ENCODE results near the gene MYRF. TPM values are rescaled to one million over a fixed set of nuclear protein-coding genes. Genes with fewer than 3 reads are reported as not detected.
A peak's percentile ranks its signal among the peaks of the same experiment; 100 is the strongest.

The MYRF gene
- total and polyA plus RNA-seq, 9 of the 15 experiments (the other 6 are each of a cell fraction or from before 2014, with no cell fraction given), result 2.3 to 25.8 (median 7.1) TPM

DNA sequence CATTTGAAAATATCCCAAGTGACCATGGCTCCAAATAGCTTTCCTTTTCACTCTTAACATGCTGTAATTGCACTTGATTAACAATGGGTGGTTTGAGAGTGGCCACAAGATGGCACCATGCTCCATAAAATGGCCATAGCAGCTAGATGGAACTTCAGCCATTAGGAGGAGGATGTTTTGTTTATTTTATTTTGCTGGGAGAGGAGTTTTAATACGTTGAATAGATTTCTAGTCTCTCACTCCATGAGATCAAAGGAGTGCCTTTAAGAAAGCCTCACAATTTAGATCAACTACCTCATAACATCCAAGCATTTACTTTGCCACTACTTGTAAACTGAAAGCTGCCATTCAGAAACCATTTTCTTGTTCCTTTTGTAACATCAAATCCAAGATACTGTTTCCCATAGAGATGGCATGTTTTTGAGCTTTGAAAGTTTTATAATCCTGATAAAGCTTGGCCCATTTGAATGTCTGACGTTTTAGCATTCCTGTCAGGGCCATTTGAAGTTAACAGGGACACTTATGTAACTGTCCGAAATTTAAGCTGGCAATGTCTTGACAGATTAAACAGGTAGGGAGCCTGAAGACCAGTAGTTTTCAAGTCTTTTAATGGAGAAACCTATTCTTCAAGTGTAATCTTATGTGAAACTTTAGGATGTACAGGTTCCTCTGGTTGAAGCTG, 45.0 kb downstream of the MYRF start:
- peak in 2 of 4 experiments; percentile 64 to 88 for DNase-seq (ENCODE audit: extremely low read depth in 1 of 4, low spot score in 3 of 4)
- Histone ChIP-seq H3K4me1 (replicated peaks in 1 of 2; ENCODE audit: control insufficient read depth in 2 of 2, insufficient read depth in 2 of 2, low read length in 2 of 2) (peaks cover 41 to 58% of the 10 kb centered on the region in 2 experiments), H4K20me1 (replicated peaks; ENCODE audit: control insufficient read depth, insufficient read depth, low read length) (peaks cover 3% of the 10 kb centered on the region), H3K9me3 (replicated peaks; ENCODE audit: control insufficient read depth, insufficient read depth, low read depth, low read length) (no peaks in the 10 kb centered on the region), H3K79me2 (ENCODE audit: control insufficient read depth, insufficient read depth, low read length) (peaks cover 78% of the 10 kb centered on the region), H3K4me2 (ENCODE audit: insufficient read depth, low read length) (no peak overlapping the region), H3K27ac (ENCODE audit: extremely low read depth, low read depth, low read length) (peak overlapping the region; percentile 65), H3K9me1 (ENCODE audit: control insufficient read depth, insufficient read depth, low read length) (peaks cover 3% of the 10 kb centered on the region), H3K9ac (ENCODE audit: insufficient read depth in 1 of 2, low read depth in 2 of 2, low read length in 2 of 2) (peak overlapping the region in 1 of 2 experiments; percentile 39; a peak in 2 of 4 replicates), H3K36me3 (ENCODE audit: control insufficient read depth, insufficient read depth, low read length) (peaks cover 82% of the 10 kb centered on the region), H3K27me3 (ENCODE audit: control insufficient read depth in 2 of 2, insufficient read depth in 2 of 2, low read length in 2 of 2) (no peaks in the 10 kb centered on the region), H3K4me3 (no peak overlapping the region), H2AFZ (ENCODE audit: low read depth, low read length) (no peak overlapping the region)
- peak; percentile 43 for ATAC-seq
- no TSS peak for BruUV-seq (replicated peaks)
- ChIA-PET CTCF (ENCODE audit: low intra/inter-chr PET ratio) (interaction anchor here (0.6 to 2.0 kb wide), 10 partner anchors 20 to 581 kb away, joined by 3 to 10 read pairs (median 5); partner anchors contain the start of gene FADS3), POLR2A (interaction anchor here (0.6 to 4.2 kb wide), 27 partner anchors 9 to 508 kb away, joined by 3 to 48 read pairs (median 4); partner anchors contain the start of genes BEST1 and INCENP)
- FAIRE-seq, result peak; percentile 82
- 35% methylated on average over 3 of the region's 3 CpGs for WGBS (ENCODE audit: insufficient coverage, low coverage, missing lambda C conversion rate)
- in situ Hi-C loops (cut with MboI), result loop anchor here (5.0 kb wide), 1 partner anchor 155 kb away; the partner anchor contains the start of gene BEST1
- intact Hi-C loops (cut with micrococcal nuclease), result loop anchor here (2.0 kb wide), 5 partner anchors 73 to 311 kb away; partner anchors contain the start of gene FADS3
- TF ChIP-seq ZNF3 (CRISPR knock-in tag; IDR thresholded peaks at IDR 0.05) (0 out of 2 replicates have a peak, but pooled peaks have one; percentile 5), SMC3 (conservative IDR thresholded peaks at IDR 0.05; ENCODE audit: insufficient read depth, low read depth, low read length) (peak; percentile 81), MAFK (IDR thresholded peaks at IDR 0.05; ENCODE audit: low read length) (0 out of 2 replicates have a peak, but pooled peaks have one; percentile 5), SAFB2 (IDR thresholded peaks at IDR 0.05; ENCODE audit: borderline replicate concordance, low read depth, low read length, severe bottlenecking) (no peak), GATAD2B (IDR thresholded peaks at IDR 0.05; ENCODE audit: borderline replicate concordance) (no peak), GABPB2 (CRISPR knock-in tag; conservative IDR thresholded peaks at IDR 0.05) (no peak), YY1 (IDR thresholded peaks at IDR 0.05; ENCODE audit: borderline replicate concordance in 1 of 3, control insufficient read depth in 1 of 3, extremely low read depth in 1 of 3, insufficient read depth in 3 of 3, insufficient read length in 1 of 3, insufficient replicate concordance in 2 of 3, low read depth in 1 of 3, low read length in 2 of 3) (peak in 2 of 3 experiments; percentile 39 to 84), HIVEP1 (CRISPR knock-in tag; IDR thresholded peaks at IDR 0.05) (no peak), TBL1XR1 (IDR thresholded peaks at IDR 0.05; ENCODE audit: low read length in 2 of 2) (peak in 1 of 2 experiments; percentile 47; a peak in 1 of 4 replicates), SRSF1 (IDR thresholded peaks at IDR 0.05; ENCODE audit: low read depth, low read length) (no peak), ZNF324 (CRISPR knock-in tag; IDR thresholded peaks at IDR 0.05) (0 out of 2 replicates have a peak, but pooled peaks have one; percentile 23), ZNF253 (CRISPR knock-in tag; conservative IDR thresholded peaks at IDR 0.05) (no peak), LEF1 (IDR thresholded peaks at IDR 0.05) (peak; percentile 39; the same call in 1 of the 2 replicates), ZNF232 (CRISPR knock-in tag; IDR thresholded peaks at IDR 0.05) (no peak), JUND (IDR thresholded peaks at IDR 0.05; ENCODE audit: borderline replicate concordance, low read depth, low read length) (peak; percentile 22; the same call in 1 of the 2 replicates), JUND (tag; IDR thresholded peaks at IDR 0.05; ENCODE audit: borderline replicate concordance, low read depth, low read length) (peak; percentile 12; the same call in 1 of the 3 replicates), RAD21 (CRISPR knock-in tag; conservative IDR thresholded peaks at IDR 0.05 in 1 of 2, IDR thresholded peaks at IDR 0.05 in 1 of 2) (peak; percentile 87 to 92), SUPT5H (IDR thresholded peaks at IDR 0.05) (peak; percentile 12), POLR2G (IDR thresholded peaks at IDR 0.05; ENCODE audit: low read depth, low read length) (peak; percentile 43), POLR2A (conservative IDR thresholded peaks at IDR 0.05) (peak; percentile 59)
- TF ChIP-seq, protein P1, sequence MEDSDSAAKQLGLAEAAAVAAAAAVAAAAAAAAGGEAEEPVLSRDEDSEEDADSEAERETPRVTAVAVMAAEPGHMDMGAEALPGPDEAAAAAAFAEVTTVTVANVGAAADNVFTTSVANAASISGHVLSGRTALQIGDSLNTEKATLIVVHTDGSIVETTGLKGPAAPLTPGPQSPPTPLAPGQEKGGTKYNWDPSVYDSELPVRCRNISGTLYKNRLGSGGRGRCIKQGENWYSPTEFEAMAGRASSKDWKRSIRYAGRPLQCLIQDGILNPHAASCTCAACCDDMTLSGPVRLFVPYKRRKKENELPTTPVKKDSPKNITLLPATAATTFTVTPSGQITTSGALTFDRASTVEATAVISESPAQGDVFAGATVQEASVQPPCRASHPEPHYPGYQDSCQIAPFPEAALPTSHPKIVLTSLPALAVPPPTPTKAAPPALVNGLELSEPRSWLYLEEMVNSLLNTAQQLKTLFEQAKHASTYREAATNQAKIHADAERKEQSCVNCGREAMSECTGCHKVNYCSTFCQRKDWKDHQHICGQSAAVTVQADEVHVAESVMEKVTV (CRISPR knock-in tag; IDR thresholded peaks at IDR 0.05), result peak; percentile 85

Measured in K562 (cell line).